GM10266 (cell line): ENCODE data around the gene ZFHX2.

Source experiments
- DNase-seq: peaks from one replicate; pipeline ENCODE4 v3.0.0; 2012; ENCODE audit errors: extremely low spot score
- TF ChIP-seq, protein P1 (sequence below): IDR thresholded peaks from 2 replicates; pipeline ENCODE4 v1.5.1; 2012; ENCODE audit warnings: mild to moderate bottlenecking, low read depth; ENCODE audit not compliant: control insufficient read depth, insufficient read depth; ENCODE audit errors: missing control alignments

Gene ZFHX2

GRCh38 chr14:23582906-23583760, 31.6 kb upstream of the ZFHX2 start:
- no peak for DNase-seq
- TF ChIP-seq, protein P1, sequence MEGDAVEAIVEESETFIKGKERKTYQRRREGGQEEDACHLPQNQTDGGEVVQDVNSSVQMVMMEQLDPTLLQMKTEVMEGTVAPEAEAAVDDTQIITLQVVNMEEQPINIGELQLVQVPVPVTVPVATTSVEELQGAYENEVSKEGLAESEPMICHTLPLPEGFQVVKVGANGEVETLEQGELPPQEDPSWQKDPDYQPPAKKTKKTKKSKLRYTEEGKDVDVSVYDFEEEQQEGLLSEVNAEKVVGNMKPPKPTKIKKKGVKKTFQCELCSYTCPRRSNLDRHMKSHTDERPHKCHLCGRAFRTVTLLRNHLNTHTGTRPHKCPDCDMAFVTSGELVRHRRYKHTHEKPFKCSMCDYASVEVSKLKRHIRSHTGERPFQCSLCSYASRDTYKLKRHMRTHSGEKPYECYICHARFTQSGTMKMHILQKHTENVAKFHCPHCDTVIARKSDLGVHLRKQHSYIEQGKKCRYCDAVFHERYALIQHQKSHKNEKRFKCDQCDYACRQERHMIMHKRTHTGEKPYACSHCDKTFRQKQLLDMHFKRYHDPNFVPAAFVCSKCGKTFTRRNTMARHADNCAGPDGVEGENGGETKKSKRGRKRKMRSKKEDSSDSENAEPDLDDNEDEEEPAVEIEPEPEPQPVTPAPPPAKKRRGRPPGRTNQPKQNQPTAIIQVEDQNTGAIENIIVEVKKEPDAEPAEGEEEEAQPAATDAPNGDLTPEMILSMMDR, result no peak

DNA sequence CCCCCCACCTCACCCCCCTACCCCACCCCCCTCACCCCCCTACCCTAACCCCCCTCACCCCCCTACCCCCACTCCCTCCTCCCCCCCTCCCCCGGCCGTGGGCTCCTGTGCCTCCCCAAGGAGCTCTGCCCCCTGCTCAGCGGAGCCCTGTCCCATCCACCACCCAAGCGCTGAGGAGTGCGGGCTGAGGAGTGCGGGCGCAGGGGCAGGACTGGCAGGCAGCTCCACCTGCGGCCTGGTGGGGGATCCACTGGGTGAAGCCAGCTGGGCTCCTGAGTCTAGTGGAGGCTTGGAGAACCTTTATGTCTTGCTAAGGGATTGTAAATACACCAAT, 29.4 kb upstream of the ZFHX2 start:
- no peak for DNase-seq
- TF ChIP-seq, protein P1, result no peak

GRCh38 chr14:23580152-23580926, 28.8 kb upstream of the ZFHX2 start:
- TF ChIP-seq, protein P1, result no peak
- no peak for DNase-seq

DNA sequence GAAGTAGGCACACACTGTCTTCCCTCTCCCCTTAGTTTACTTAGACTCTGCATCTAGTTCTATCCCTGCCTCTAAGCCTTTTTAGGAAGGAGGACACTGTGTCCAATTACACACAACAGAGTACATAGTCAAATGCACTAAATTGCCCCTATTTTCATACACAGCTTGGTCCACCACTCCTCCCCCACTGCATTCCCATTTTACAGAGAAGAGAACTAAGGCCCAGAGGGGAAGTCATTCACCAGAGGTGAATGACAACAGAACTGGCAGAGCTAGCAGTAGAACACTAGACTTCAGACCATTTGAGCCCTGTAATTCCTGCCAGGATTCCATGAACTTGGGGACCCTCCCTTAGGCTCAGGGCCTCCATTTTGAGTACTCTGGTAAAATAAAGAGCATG, 28.2 kb upstream of the ZFHX2 start:
- DNase-seq, result no peak
- TF ChIP-seq, protein P1, result no peak

GRCh38 chr14:23579311-23579630, 27.7 kb upstream of the ZFHX2 start:
- no peak for DNase-seq
- TF ChIP-seq, protein P1, result no peak

DNA sequence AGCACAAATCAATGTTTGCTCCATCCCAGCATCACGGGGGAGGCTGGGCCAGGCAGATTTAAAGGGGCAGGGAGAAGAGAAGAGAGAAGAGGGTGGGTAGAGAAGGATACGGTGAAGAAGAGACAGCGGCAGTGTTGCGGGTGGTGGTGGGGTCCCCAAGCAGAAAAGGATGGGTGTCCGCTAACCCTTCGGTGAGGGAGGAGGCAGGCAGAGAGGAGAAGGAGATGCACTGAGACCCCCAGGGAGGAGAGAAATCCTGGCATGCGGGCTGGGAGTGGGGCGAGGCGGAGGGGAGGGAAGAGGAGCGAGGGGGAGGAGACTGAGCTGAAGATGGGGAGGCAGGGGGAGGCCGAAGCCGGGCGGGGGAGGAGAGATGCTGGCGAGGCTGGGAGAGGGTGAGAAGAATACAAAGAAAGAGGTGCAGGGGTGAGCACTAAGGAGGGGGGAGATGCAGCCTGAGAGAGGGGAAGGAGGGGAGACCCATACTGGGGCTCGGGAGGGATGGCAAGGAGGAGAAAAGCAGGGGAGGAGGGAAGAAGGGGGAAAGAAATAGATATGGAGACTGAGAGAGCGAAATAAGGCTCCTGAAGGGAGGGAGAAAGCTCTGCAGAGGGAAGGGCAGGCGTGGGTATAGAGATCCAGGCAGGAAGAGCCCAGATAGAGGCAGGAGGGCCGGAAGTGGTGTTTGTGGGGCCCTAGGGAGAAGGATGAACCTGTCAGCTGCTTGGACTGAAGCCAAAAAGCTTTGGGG, 27.2 kb upstream of the ZFHX2 start, which contains the start of gene JPH4:
Gene JPH4 (minus strand): TSS at position 231 of the 751 bp plus-strand sequence. CDS start 1,337 bp downstream, outside the sequence.
- DNase-seq, result no peak
- TF ChIP-seq, protein P1, result no peak
